Right lobe of liver (tissue), 6 donors: ENCODE measurements around the gene NXNL2. TPM values are rescaled to one million over a fixed set of nuclear protein-coding genes. Genes with fewer than 3 reads are reported as not detected.

ENCODE experiments used
- ATAC-seq, 4 donors: fragments of 200-7000 bp; cut with Tn5 transposase; one replicate each; pipeline ENCODE4 v1.9.1; 2020; ENCODE audit warnings: mild to moderate bottlenecking in 4 of 4, moderate library complexity in 4 of 4
- DNase-seq, 3 donors: peaks; one replicate each; pipeline ENCODE4 v3.0.0-alpha.2; 2020
- H3K27ac ChIP-seq, 3 donors: fragments of 200-600 bp; one replicate each; pipeline ENCODE4 v1.8.0; 2022
- H3K27me3 ChIP-seq, 2 donors: fragments of 200-600 bp; one replicate each; pipeline ENCODE4 v1.8.0; 2022
- H3K36me3 ChIP-seq, 4 donors: fragments of 200-600 bp; sonication (generic) in 1 of 4; one replicate each; pipeline versions ENCODE4 v1.5.1 to v1.8.0; 2017 to 2022; ENCODE audit warnings: control low read depth in 1 of 4
- H3K4me1 ChIP-seq, 4 donors: fragments of 200-600 bp; sonication (generic) in 1 of 4; one replicate each; pipeline versions ENCODE4 v1.5.1 to v1.8.0; 2017 to 2022; ENCODE audit warnings: control low read depth in 1 of 4
- H3K4me3 ChIP-seq, 3 donors: fragments of 200-600 bp; one replicate each; pipeline ENCODE4 v1.8.0; 2022
- H3K9me3 ChIP-seq, 4 donors: fragments of 200-600 bp; sonication (generic) in 1 of 4; one replicate each; pipeline versions ENCODE4 v1.5.1 to v1.8.0; 2017 to 2022; ENCODE audit warnings: control low read depth in 1 of 4
- CTCF ChIP-seq, 4 donors: fragments of 200-600 bp in 3 of 4; fragments of 450-650 bp in 1 of 4; IDR thresholded peaks; one replicate each; pipeline versions ENCODE4 v1.5.1 to v1.8.0; 2016 to 2022; ENCODE audit warnings: antibody characterized with exemption in 4 of 4, mild to moderate bottlenecking in 2 of 4
- POLR2A ChIP-seq: fragments of 450-650 bp; IDR thresholded peaks from one replicate; pipeline ENCODE4 v1.6.1; 2017; ENCODE audit warnings: antibody characterized with exemption, mild to moderate bottlenecking
- WGBS: methylation state at CpG from one replicate; pipeline ENCODE4 v1.1.6; 2018; ENCODE audit warnings: low coverage, low lambda C conversion rate; ENCODE audit not compliant: insufficient coverage; ENCODE audit errors: missing lambda C conversion rate; 5-methylcytosine and 5-hydroxymethylcytosine counted together
- intact Hi-C, 2 donors: fragments of 100-400 bp; cut with DNase I; formaldehyde crosslinking; loops; one replicate each; pipeline versions ENCODE4 v1.11.2 to v1.14.1; 2022
- long read RNA-seq: library from polyadenylated mRNA; unstranded; transcript quantifications from one replicate; pipeline ENCODE4 v2.0.0, GENCODE V29; 2019
- total RNA-seq, 6 experiments: library from RNA; depleted of rRNA in 2 of 6; stranded (reverse); fragments of >200 nt in 2 of 6; fragmentation: NEBNext Ultra II Directional in 3 of 6; extraction: Animal tissue kit (Norgen Biotek cat#: 25700) in 3 of 6; gene quantifications; one replicate each; pipeline versions ENCODE4 v1.1.0 to v1.2.4, GENCODE V29; 2016 to 2023
- donor health status: DM: no; HTN: yes; CAD: no.
- donor health status: DM: no; HTN: no; CAD: no.
- donor health status: DM: no; HTN: no; CAD: no.
- donor health status: DM: no; HTN: yes; CAD: no.
- donor health status: DM: no; HTN: yes; CAD: no.

Gene NXNL2
- not detected for total RNA-seq
- long read RNA-seq, result 0 reads

GRCh38 chr9:88534456-88535225, at the start of gene NXNL2:
Gene NXNL2 (plus strand): TSS chr9:88535178. CDS start chr9:88535435, 257 bp downstream.
- Histone ChIP-seq H3K9me3 (no peaks in the 10 kb centered on the region), H3K4me1 (peaks cover 0 to 11% (median 5%) of the 10 kb centered on the region in 4 donors), H3K36me3 (no peaks in the 10 kb centered on the region), H3K27ac (peak within 1 kb of the TSS in 2 of 3 donors; percentile 3 to 31), H3K27me3 (peaks cover 0 to 11% of the 10 kb centered on the region in 2 donors), H3K4me3 (peak within 1 kb of the TSS; percentile 21 to 40 (median 23))
- DNase-seq (peak; percentile 71 to 81 (median 76)), ATAC-seq (peak; percentile 65 to 74 (median 70))
- intact Hi-C loops, result no loop called here
- TF ChIP-seq POLR2A, result no peak
- TF ChIP-seq CTCF (IDR thresholded peaks at IDR 0.05), result no peak
- WGBS, result 3% methylated on average over 43 of the region's 62 CpGs

DNA sequence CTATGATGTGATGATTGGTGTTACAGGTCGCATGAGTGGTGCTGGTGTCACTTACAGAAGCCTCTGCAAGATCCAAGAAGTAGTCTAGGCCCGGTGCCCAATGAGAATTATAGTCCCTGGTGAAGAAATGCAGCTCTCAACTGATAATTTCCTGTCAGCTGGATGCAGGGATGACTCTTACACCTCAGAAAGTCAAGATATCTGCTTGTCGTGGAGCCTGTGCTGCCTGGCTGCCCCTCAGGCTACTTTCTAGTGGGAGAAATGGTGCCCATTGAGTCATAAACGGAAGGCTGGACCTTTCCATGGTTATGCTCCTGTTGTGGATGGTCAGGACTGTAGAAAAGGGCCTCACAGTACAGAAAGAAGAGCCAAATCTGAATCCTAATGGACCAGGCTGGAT, 46.8 kb upstream of the NXNL2 start:
- TF ChIP-seq CTCF (IDR thresholded peaks at IDR 0.05) (no peak), POLR2A (no peak)
- Histone ChIP-seq H3K36me3 (no peaks in the 10 kb centered on the region), H3K9me3 (no peaks in the 10 kb centered on the region), H3K4me1 (no peaks in the 10 kb centered on the region), H3K27me3 (no peaks in the 10 kb centered on the region), H3K27ac (no peak overlapping the region), H3K4me3 (no peak overlapping the region)
- no peak for ATAC-seq
- intact Hi-C loops, result no loop called here
- 87% methylated on average over 4 of the region's 4 CpGs for WGBS
- no peak for DNase-seq

DNA sequence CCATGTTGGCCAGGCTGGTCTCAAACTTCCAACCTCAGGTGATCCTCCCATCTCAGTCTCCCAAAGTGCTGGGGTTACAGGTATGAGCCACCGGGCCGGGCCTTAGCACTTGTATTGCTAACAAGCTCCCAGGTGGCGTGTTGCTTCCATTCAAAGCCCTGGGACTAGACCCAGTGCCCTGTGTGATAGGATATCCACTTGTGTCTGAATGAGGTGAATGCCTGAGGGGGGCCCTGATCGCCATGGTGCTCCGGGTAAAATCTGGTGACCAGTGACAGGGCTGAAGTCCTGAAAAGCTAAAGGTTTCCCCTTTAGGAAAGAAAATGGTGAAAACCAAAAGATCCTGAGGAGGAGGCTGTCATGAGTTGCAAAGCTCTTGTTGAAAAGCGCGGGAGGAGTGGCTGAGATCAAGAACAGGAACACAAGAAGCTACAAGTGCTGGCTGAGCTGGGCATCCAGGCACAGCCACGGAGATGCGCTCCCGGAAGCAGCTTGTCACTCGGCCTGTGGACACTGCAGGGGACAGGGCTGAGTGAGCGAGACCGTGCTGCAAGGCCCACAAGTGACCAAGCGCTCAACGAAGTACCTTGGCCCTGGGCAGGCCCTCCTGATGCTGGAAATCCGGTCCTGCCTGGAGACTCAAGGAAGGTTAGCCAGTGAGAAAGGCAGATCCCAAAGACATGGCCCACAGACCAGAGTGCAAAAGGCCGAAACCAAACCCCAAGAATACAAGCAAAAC, 39.8 kb upstream of the NXNL2 start:
- H3K9me3 ChIP-seq, result no peaks in the 10 kb centered on the region
- no peaks in the 10 kb centered on the region for H3K36me3 ChIP-seq
- no peak for TF ChIP-seq CTCF (IDR thresholded peaks at IDR 0.05)
- TF ChIP-seq POLR2A, result no peak
- no peaks in the 10 kb centered on the region for H3K27me3 ChIP-seq
- peak in 1 of 4 donors; percentile 23 for ATAC-seq
- H3K4me1 ChIP-seq, result no peaks in the 10 kb centered on the region
- no peak overlapping the region for H3K4me3 ChIP-seq
- intact Hi-C loops, result no loop called here
- WGBS, result 91% methylated on average over 8 of the region's 17 CpGs
- no peak for DNase-seq
- H3K27ac ChIP-seq, result no peak overlapping the region

DNA sequence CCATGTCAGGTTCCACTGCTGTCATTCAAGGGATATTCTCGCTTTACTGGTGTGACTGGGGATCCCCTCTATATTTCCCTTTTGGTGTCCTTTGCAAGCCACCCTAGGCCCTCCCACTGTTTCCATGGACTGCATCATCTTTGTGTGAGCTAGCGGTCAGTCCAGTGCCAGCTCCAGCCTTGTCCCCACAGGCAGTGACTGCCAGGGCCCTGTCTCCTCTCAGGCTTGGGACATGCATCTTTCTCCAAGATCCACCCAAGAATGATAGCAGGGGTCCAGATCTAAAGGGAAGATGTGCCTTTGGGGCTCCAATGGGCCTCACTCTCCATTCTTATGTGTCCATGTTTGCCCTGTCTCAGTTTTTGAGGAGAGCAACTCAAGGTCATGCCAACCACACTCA, 37.8 kb upstream of the NXNL2 start:
- Histone ChIP-seq H3K27ac (no peak overlapping the region), H3K4me1 (no peaks in the 10 kb centered on the region), H3K4me3 (no peak overlapping the region), H3K36me3 (no peaks in the 10 kb centered on the region), H3K27me3 (no peaks in the 10 kb centered on the region), H3K9me3 (no peaks in the 10 kb centered on the region)
- DNase-seq (no peak), ATAC-seq (no peak)
- intact Hi-C loops, result no loop called here
- TF ChIP-seq POLR2A (no peak), CTCF (IDR thresholded peaks at IDR 0.05) (no peak)
- WGBS, result 93% methylated on average over 2 of the region's 2 CpGs
